ENCODE measurements around the gene FA2H.
"Not testable (repeated sequence)": the region's sequence is repeated elsewhere in the genome, so short reads cannot be mapped to it uniquely, and the experiment has no call there.

Gene FA2H, protein sequence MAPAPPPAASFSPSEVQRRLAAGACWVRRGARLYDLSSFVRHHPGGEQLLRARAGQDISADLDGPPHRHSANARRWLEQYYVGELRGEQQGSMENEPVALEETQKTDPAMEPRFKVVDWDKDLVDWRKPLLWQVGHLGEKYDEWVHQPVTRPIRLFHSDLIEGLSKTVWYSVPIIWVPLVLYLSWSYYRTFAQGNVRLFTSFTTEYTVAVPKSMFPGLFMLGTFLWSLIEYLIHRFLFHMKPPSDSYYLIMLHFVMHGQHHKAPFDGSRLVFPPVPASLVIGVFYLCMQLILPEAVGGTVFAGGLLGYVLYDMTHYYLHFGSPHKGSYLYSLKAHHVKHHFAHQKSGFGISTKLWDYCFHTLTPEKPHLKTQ

DNA sequence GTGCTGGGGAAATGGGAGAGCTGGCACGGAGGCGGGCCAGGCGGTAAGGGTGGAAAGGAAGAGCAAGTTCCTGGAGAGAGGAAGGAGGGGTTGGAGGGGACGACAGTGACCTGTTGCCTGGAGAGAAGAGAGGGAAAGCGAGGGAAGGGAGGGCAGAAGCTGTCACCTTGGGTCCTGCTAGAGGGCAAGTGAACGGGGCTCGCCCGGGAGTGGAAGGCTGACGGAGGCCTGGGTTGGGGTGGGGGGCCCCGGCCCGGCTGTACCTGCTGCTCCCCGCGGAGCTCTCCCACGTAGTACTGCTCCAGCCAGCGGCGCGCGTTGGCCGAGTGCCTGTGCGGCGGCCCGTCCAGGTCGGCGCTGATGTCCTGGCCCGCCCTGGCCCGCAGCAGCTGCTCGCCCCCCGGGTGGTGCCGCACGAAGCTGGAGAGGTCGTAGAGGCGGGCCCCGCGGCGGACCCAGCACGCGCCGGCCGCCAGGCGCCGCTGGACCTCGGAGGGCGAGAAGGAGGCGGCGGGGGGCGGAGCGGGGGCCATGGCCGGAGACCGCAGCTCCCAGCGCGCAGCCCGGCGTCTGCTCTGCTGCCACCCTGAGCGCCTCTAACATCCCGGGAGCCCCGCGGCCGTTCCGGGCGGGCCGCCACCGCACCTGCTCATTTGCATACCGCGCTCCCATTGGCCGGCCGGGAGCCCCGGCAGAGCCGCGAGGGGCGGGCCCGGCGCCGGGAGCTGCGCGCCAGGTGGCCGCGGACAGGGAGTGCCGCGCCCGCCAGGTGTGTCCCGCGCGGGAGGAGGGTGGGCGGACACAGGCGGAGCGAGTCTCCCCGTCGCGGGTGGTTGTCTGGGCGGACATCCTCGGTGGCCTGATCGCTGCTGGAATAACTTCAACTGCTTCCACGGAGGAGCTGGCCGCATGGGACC, at the start of gene FA2H:
FA2H (minus strand) TSS at position 598 of the 917 bp plus-strand sequence; CDS start at position 533, 65 bp downstream.
- DNase-seq (ENCODE audit: low read depth) = peak; percentile 24

DNA sequence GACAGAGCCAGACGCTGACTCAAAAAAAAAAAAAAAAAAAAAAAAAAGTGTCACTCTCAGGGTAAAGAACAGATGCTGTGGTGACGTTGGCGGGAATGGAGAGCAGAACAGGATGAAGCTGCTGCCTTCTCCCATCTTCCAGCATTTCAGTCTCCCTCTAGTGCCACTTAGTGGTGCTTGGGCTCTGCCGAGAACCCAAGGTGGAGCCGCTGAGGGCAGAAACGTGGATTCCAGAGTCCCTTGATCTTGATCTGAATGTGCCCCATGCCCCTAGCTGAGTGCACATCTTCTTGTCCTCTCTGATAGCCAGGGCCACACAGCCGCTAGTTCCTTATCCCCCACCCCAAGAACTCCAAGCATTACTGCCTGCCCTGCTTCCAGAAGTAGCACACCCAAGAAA, 43.2 kb upstream of the FA2H start:
- DNase-seq (ENCODE audit: low read depth) = no peak

DNA sequence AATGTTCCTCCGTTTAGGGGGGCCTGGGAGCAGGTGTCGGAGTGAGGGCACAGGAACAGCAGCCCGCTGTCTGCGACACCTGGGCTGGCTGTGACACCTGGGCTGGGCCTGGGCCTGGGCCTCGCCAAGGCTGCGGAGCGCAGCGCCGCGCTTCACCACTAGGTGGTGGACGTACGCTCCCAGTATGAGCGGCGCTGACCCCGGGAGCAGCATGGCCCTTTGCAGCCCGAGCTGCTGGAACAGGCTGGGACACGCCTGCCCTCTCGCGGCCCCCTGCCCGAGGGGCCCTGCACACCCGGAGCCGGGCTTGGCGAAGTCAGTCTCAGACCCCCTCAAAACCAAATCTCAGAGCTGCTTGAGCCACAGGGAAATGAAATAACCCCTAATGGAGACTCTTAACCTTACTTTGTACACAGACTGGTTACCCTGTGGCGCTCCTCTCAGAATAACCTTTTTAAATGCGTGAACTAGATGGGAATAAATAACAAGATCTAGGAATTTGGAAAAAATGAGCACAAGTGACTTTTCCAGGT, 38.6 kb upstream of the FA2H start:
- DNase-seq (ENCODE audit: low read depth) = peak; percentile 44

DNA sequence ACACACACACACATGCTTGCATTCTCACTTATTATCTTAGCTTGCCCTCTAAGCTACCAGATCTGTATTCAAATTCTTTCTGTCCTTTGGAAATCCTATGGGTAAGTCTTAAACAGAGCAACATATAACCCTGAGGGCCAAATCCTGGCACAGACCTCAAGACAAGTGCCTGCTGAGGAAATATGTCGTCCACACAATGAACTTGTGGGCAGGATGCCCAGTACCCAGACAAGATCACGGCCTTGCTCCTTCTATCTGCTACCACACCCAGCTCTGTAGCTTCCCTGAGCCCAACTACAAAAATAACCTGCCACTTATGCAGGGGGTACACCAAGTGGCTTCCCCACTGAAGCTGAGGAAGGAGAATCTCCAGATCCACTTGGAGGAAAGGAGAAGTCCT, 37.3 kb upstream of the FA2H start:
- no peak for DNase-seq (ENCODE audit: low read depth)

DNA sequence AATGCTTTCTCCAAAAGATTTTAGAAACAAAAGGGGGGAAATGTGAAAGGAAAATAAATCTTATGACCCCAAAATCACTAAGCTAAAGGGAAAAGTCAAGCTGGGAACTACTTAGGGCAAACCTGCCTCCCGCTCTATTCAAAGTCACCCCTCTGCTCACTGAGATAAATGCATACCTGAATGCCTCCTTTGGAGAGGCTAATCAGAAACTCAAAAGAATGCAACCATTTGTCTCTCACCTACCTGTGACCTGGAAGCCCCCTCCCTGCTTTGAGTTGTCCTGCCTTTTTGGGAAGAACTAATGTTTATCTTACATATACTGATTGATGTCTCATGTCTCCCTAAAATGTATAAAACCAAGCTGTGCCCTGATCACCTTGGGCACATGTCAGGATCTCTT, 36.6 kb upstream of the FA2H start:
- DNase-seq (ENCODE audit: low read depth) = not testable (repeated sequence)

DNA sequence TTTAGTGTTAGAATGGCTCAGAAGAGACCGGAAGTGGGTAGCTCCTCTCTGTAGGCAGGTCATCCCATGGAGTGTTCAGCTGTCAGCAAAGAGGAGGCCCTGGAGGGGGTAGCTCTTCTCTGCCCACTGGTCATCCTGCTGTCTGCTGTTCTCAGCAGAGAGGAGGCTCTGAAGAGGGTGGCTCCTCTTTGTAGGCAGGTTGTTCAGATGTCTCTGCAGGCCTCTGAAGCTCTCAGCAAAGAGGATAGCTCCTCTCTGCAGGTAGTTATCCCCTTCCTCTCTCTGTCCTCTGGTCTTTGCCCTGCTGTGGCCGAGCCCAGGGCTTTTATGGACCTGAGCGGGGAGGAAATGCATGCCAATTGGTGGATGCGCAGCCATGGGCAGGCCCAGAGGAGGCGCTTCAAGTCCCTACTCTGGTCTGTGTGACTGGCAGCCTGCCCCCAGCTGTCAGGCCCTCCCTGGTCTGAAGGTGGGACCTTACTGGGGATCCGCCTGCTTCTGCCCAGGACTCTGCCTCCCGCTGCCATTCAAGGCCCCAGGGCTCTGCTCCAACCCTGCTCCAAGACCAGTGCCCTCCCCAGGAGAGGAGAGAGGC, 32.5 kb upstream of the FA2H start:
- no peak for DNase-seq (ENCODE audit: low read depth)

DNA sequence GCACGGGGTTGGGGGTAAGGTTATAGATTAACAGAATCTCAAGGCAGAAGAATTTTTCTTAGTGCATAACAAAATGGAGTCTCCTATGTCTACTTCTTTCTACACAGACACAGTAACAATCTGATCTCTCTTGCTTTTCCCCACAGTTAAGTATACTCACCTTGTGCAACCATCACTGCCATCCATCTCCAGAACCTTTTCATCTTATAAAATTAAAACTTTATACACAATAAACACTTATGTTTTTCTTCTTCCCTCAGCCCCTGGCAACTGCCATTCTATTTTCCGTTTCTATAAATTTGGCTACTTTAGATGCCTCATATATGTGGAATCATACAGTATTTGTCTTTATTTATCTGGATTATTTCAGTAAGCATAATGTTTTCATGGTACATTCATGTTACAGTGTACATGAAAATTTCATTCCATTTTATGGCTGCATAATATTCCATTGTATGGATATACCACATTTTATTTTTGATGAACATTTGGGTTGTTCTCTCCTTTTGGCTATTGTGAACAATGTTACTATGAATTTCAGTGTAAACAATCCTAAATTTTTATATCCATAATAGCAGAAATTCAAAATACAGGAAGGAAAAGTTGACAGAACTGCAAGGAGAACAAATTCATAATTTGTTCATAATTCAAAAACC, 25.7 kb upstream of the FA2H start:
- DNase-seq (ENCODE audit: low read depth) = no peak

DNA sequence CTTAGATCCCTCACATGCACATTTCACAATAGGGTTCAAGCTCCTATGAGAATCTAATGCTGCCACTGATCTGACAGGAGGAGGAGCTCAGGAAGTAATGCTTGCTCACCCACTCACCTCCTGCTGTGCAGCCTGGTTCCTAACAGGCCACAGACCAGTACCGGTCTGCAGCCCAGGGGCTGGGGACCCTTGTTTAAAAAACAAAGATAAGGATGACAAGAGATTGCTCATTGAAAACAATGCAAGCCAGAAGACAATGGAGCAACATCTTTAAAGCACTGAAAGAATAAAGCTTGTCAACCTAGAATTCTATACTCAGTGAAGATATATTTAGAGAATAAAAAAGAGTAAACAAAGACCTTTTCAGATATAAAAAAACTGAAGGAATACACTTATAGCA, 22.8 kb upstream of the FA2H start:
- no peak for DNase-seq (ENCODE audit: low read depth)

DNA sequence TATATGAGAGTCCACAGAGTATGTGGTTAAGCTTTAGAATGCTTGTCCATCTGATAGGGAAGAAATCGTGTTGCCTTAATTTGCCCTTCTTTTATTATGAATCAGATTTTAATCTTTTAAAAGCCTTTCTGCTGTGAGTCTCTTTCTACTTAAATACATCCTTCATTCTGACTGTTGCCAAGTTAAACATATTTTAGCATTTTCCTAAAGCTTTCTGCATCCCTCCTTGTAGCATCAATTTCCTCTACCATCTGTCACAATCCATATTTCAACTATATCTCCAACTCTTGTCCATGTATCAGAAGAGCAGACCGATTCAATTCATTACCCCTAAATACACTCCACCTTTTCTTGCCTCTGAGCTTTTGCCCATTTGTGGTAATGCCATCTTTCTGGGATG, 20.5 kb upstream of the FA2H start:
- DNase-seq (ENCODE audit: low read depth) = no peak

DNA sequence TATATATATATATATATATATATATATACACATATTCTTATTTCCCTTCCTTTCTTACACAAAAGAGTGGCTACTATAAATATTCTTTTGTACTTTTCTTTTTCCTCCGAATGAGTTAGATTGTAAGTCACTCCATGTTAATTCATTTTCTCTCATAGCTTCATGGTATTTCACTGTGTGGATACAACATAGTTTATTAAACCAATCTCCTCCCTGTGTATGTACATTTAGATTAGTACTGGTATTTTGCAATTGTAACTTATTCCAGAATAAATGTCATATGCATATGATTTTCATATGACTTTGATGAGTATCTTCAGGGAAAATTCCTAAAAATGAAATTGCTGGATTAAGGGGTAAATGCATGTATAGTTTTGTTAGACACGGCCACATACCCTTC, 20.0 kb upstream of the FA2H start:
- no peak for DNase-seq (ENCODE audit: low read depth)

DNA sequence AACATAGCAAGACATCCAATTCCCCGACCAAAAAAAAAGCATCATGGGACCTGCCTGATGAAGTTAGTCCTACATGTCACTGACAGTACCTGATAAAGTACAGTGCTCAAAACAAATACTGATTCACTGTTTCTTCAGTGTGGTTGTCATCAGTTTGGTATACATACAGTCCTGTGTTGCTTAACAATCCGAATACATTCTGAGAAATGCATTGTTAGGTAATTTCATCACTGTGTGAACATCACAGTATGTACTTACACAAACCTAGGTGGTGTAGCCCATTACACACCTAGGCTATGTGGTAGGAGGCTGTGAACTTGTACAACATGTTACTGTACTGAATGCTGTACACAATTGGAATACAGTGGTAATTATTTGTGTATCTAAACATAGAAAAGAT, 19.0 kb upstream of the FA2H start:
- DNase-seq (ENCODE audit: low read depth) = no peak

DNA sequence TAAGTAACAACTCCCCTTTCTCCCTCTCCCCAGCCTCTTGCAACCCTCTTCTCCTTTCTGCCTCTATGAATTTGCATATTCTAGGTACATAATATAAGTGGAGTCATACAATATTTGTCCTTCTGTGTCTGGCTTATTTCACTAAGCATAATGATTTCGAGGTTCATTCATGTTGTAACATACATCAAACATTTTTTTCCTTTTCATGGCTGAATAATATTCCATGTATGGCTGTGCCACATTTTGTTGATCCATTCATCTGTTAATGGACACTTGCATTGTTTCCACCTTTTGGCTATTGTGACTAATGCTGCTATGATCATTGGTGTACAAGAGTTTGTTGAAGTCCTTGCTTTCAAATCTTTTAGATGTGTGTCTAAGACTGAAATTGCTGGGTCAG, 17.6 kb upstream of the FA2H start:
- no peak for DNase-seq (ENCODE audit: low read depth)

DNA sequence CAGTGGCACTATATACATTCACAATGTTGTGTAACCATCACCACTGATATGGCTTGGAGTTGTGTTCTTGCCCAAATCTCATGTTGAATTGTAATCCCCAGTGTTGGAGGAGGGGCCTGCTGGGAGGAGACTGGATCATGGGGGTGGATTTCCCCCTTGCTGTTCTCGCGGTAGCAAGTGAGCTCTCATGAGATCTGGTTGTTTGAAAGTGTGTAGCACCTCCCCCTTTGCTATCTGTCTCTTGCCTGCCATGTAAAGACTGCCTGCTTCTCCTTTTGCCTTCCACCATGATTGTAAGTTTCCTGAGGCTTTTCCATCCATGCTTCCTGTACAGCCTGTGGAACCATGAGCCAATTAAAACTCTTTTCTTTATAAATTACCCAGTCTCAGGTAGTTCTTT, 17.1 kb upstream of the FA2H start:
- DNase-seq (ENCODE audit: low read depth) = not testable (repeated sequence)

DNA sequence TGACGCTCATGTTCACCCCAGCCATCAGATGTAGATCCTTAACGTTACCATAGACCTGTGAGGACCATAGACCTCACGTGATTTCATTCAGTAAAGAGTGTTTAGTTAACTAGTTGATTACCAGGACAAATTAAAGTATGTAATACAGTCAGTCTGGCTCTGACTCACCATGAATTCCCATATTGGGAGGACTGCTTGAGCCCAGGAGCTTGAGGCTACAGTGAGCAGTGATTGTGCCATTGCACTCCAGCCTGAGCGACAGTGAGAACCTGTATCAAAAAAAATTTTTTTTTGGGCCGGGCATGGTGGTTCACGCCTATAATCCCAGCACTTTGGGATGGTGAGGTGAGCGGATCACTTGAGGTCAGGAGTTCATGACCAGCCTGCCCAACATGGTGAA, 13.5 kb upstream of the FA2H start:
- DNase-seq (ENCODE audit: low read depth) = no peak

DNA sequence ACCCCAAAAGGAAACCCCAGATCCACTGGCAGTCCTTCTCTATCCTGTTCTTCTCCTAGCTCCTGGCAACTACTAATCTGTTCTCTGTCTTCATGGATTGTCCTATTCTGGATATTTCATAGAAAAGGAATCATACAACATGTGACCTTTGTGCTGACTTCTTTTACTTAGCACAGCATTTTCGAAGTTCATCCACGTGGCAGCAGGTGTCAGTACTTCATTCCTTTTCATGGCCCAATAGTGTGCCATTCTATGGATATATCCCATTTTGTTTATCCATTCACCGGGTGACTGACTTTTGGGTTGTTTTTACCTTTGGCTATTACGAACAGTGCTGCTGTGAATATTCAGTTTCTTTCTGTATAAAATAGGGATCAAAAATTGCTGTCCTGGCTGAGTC, 10.4 kb upstream of the FA2H start:
- no peak for DNase-seq (ENCODE audit: low read depth)

DNA sequence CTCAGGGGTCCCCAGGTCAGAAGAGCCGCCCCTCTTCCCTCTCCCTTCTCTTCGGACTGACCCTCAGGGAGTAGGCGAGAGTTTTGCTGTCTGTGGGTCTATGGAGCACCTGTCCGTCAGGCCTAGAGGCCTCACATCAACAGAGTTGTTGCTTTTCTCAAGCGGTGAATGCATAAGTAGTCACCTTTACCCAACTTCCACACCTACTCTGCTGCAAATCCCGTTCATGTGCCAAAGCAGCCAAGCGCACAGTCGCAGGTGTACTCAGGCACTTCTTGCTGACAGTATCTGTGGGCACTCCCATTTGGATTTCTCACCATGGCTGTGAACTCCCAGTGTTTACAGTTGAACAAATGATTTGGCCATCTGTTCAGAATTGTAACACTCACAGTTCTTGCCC, 4.0 kb upstream of the FA2H start:
- DNase-seq (ENCODE audit: low read depth) = no peak

DNA sequence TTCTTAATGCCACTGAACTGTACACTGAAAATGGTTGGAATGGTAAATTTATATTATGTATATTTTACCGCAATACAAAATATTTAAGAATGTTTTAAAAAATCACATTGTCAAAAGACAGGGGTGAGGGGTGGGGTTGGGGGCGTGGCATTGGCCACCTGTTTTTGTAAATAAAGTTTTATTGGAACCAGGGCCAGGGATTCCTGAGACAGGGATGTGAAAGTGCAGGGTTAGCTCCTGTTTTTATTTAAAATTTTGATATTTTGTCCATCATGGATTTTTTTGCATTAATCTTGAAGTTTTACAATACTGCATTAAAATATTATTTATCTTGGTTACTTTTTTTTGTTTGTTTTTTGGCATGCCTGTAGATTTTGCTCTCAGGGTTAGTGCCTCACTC, 2.3 kb upstream of the FA2H start:
- no peak for DNase-seq (ENCODE audit: low read depth)

DNA sequence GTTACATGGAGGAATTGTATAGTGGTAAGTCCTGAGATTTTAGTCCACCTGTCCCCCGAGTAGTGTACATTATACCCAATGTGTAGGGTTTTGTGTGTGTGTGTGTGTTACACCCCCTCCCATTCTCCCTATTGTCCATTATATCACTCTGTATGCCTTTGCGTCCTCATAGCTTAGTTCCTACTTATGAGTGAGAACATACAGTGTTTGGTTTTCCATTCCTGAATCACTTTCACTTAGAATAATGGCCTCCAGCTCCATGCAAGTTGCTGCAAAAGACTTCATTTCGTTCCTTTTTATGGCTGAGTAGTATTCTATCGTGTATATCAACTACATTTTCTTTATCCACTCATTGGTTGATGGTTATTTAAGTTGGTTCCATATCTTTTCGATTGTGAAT, 635 bp upstream of the FA2H start:
- DNase-seq (ENCODE audit: low read depth) = no peak

DNA sequence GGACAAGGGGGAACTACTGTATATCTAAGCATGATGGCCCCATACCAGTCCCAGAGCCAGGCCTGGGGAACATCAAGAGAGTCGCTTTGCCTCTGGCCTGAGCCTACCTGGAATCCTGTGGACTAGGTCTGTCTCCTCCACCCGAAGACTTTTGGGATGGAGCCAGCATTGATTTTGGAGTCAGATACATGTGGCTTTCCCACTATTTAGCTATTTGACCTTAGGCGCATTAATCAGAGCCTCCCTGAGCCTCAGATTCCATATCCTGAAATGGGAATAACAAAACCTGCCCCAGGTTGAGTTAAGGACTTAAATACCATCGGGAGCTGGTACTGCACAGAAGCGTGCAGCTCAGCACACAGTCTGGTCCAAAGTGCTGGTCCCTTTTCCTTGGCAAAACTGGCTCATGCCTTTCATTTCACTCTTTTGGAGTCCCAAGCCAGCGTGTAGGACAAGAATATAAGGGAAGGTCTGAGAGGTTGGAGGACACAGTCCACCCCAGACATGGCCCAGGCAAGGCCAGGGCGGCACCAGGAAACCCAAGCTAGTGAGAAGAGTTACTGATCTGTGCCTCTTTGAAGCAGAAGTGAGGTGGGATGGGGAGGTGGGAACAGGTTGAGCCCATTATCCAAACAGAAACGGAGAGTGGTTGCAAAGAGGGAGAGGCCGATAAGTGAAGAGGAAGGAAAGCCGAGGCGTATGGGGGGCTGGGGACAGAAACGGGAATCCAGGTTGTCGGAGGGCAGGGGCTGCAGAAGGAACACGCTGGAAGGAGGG, 986 bp downstream of the FA2H start:
- DNase-seq (ENCODE audit: low read depth) = no peak

DNA sequence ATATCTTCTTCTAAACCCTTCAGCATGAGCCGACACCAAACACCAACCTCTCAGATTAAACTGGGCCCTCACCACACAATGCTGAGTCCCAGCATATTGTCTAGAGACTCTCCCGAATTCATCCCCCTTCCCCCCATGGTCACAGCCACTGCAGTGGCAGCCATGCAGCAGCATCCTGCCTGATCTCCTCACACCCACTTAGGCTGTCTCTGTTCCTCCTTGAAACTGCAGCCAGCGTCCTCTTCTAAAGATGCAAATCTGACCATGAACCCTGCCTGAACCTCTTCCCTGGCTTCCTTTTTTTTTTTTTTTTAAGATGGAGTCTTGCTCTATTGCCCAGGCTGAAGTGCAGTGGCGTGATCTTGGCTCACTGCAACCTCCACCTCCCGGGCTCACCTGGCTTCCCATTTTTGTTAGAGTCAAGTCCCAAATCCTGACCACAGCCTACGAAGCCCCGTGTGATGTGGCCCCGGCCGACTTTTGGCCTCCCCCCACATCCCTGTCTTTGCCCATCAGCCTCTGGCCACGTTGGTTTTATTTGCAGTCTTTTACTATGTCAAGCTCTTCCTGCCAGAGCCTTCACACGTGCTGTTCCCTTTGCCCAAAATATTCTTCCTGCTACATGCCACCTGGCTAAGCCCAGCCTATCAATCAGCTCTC, 2.8 kb downstream of the FA2H start:
- no peak for DNase-seq (ENCODE audit: low read depth)

Measured in stimulated activated CD8-positive, alpha-beta memory T cell treated with anti-CD3 and anti-CD28 coated beads, Interleukin-12 subunit alpha, Interleukin-12 subunit beta, amount 100 ng/mL, for 4 hours (primary cell).